Measurements from ENCODE around the gene ACKR2.

DNA sequence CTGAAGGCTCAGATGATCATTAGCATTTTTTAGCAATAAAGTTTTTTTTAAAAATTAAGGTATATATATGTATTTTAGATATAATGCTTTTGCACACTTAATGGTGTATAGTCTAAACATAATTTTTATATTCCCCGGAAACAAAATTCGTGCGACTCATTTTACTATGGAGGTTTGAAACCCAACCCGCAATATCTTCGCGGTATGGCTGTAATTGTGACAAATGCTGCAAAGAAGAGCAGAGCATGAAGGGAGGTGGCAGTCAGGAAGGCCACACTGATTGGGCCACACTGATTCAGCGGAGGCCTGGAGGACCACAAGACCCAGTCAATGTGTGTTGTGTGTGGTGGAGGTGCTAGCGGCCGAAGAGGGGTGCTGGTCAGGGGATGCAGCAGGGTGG is 70.9 kb downstream of the ACKR2 start:
- TF ChIP-seq POLR2A (IDR thresholded peaks at IDR 0.05; ENCODE audit: low read length): no peak
- TF ChIP-seq GATA1 (IDR thresholded peaks at IDR 0.05; ENCODE audit: low read depth, low read length): no peak

Data from erythroblast (primary cell).